OCI-LY3 (cell line): ENCODE data around the gene GIMAP6.
"Not testable (repeated sequence)": the region's sequence is repeated elsewhere in the genome, so short reads cannot be mapped to it uniquely, and the experiment has no call there.

ENCODE experiments used
- H2AFZ ChIP-seq: fragments of 200-600, 300-600 bp; shearing (Covaris generic); 2 replicates; pipeline ENCODE4 v1.6.0; 2014; ENCODE audit warnings: antibody characterized with exemption, low read depth, low read length
- H3K27ac ChIP-seq: fragments of 200-600, 300-600 bp; sonication (generic); 2 replicates; pipeline ENCODE4 v1.5.1; 2014; ENCODE audit warnings: mild to moderate bottlenecking, low read length, moderate library complexity, mixed read lengths
- H3K27me3 ChIP-seq: fragments of 200-600, 300-600 bp; sonication (generic); 2 replicates; pipeline ENCODE4 v1.6.1; 2014; ENCODE audit warnings: low read depth, low read length, mixed read lengths
- H3K36me3 ChIP-seq: fragments of 200-600, 300-600 bp; sonication (generic); replicated peaks from 2 replicates; pipeline ENCODE3; 2014; ENCODE audit warnings: low read depth, low read length, mixed read lengths
- H3K4me1 ChIP-seq: fragments of 300-600, 200-600 bp; sonication (generic); 2 replicates; pipeline ENCODE4 v1.6.1; 2014; ENCODE audit warnings: low read length, mixed read lengths
- H3K4me2 ChIP-seq: fragments of 200-600, 300-600 bp; sonication (generic); 2 replicates; pipeline ENCODE4 v1.6.1; 2014; ENCODE audit warnings: low read length, mixed read lengths
- H3K4me3 ChIP-seq: fragments of 300-600, 200-600 bp; sonication (generic); 2 replicates; pipeline ENCODE4 v1.5.1; 2014; ENCODE audit warnings: antibody characterized with exemption, mild to moderate bottlenecking, low read length, moderate library complexity
- H3K79me2 ChIP-seq: fragments of 300-600, 200-600 bp; shearing (Covaris generic); 2 replicates; pipeline ENCODE4 v1.6.1; 2014; ENCODE audit warnings: mild to moderate bottlenecking, low read length, mixed read lengths
- H3K9ac ChIP-seq: fragments of 300-600, 200-600 bp; shearing (Covaris generic); 2 replicates; pipeline ENCODE4 v1.6.0; 2014; ENCODE audit warnings: mild to moderate bottlenecking, low read length, moderate library complexity
- H3K9me3 ChIP-seq: fragments of 200-600, 300-600 bp; shearing (Covaris generic); 2 replicates; pipeline ENCODE4 v1.6.1; 2014; ENCODE audit warnings: low read length, mixed read lengths; ENCODE audit not compliant: insufficient read depth
- H4K20me1 ChIP-seq: fragments of 200-600, 300-600 bp; sonication (generic); 2 replicates; pipeline ENCODE4 v1.6.1; 2016; ENCODE audit warnings: low read length, mixed read lengths; ENCODE audit not compliant: insufficient read depth
- EZH2phosphoT487 ChIP-seq: fragments of 200-600 bp; shearing (Covaris generic); IDR thresholded peaks from 2 replicates; pipeline ENCODE4 v1.6.1; 2018; ENCODE audit warnings: antibody characterized with exemption, mixed run types, low read depth
- TF ChIP-seq, protein P1 (sequence below): fragments of 200-600, 300-600 bp; sonication (generic); IDR thresholded peaks from 2 replicates; pipeline ENCODE4 v1.5.1; 2014; ENCODE audit warnings: antibody characterized with exemption, low read length, low read depth

The GIMAP6 gene

GRCh38 chr7:150626696-150627095, 5.5 kb downstream of the GIMAP6 start:
- Histone ChIP-seq H3K9ac (no peak overlapping the region), H3K4me2 (no peak overlapping the region), H3K4me3 (no peak overlapping the region), H2AFZ (no peak overlapping the region), H3K79me2 (no peaks in the 10 kb centered on the region), H3K27me3 (peaks cover 13% of the 10 kb centered on the region; the same call in 1 of the 2 replicates), H3K9me3 (no peaks in the 10 kb centered on the region), H3K36me3 (no peaks in the 10 kb centered on the region), H4K20me1 (no peaks in the 10 kb centered on the region), H3K27ac (no peak overlapping the region), H3K4me1 (no peaks in the 10 kb centered on the region)
- TF ChIP-seq, protein P1, sequence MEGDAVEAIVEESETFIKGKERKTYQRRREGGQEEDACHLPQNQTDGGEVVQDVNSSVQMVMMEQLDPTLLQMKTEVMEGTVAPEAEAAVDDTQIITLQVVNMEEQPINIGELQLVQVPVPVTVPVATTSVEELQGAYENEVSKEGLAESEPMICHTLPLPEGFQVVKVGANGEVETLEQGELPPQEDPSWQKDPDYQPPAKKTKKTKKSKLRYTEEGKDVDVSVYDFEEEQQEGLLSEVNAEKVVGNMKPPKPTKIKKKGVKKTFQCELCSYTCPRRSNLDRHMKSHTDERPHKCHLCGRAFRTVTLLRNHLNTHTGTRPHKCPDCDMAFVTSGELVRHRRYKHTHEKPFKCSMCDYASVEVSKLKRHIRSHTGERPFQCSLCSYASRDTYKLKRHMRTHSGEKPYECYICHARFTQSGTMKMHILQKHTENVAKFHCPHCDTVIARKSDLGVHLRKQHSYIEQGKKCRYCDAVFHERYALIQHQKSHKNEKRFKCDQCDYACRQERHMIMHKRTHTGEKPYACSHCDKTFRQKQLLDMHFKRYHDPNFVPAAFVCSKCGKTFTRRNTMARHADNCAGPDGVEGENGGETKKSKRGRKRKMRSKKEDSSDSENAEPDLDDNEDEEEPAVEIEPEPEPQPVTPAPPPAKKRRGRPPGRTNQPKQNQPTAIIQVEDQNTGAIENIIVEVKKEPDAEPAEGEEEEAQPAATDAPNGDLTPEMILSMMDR = no peak
- TF ChIP-seq EZH2phosphoT487 = no peak

- no peak overlapping the region for H3K4me3 ChIP-seq
- H3K4me2 ChIP-seq = no peak overlapping the region
- no peak overlapping the region for H3K9ac ChIP-seq
- TF ChIP-seq, protein P1 = no peak
- no peak for TF ChIP-seq EZH2phosphoT487
- no peaks in the 10 kb centered on the region for H3K79me2 ChIP-seq
- H3K27ac ChIP-seq = no peak overlapping the region
- H3K4me1 ChIP-seq = peaks cover 4% of the 10 kb centered on the region
- H3K9me3 ChIP-seq = no peaks in the 10 kb centered on the region
- no peaks in the 10 kb centered on the region for H4K20me1 ChIP-seq
- no peak overlapping the region for H2AFZ ChIP-seq
- H3K36me3 ChIP-seq = no peaks in the 10 kb centered on the region
- H3K27me3 ChIP-seq = peaks cover 13% of the 10 kb centered on the region; the same call in 1 of the 2 replicates
Observed at GRCh38 chr7:150621376-150621775, 10.8 kb downstream of the GIMAP6 start.

GRCh38 chr7:150620617-150621371, 11.4 kb downstream of the GIMAP6 start:
- no peak overlapping the region for H2AFZ ChIP-seq
- H3K9me3 ChIP-seq = no peaks in the 10 kb centered on the region
- TF ChIP-seq EZH2phosphoT487 = no peak
- no peak overlapping the region for H3K27ac ChIP-seq
- H3K4me1 ChIP-seq = peaks cover 4% of the 10 kb centered on the region
- no peak overlapping the region for H3K9ac ChIP-seq
- no peak overlapping the region for H3K4me2 ChIP-seq
- no peaks in the 10 kb centered on the region for H4K20me1 ChIP-seq
- H3K79me2 ChIP-seq = no peaks in the 10 kb centered on the region
- peaks cover 13% of the 10 kb centered on the region; the same call in 1 of the 2 replicates for H3K27me3 ChIP-seq
- no peaks in the 10 kb centered on the region for H3K36me3 ChIP-seq
- no peak overlapping the region for H3K4me3 ChIP-seq

GRCh38 chr7:150620061-150620460, 12.1 kb downstream of the GIMAP6 start:
- no peak overlapping the region for H3K27ac ChIP-seq
- no peak overlapping the region for H3K4me3 ChIP-seq
- H3K4me2 ChIP-seq = no peak overlapping the region
- no peaks in the 10 kb centered on the region for H3K36me3 ChIP-seq
- no peaks in the 10 kb centered on the region for H4K20me1 ChIP-seq
- H3K79me2 ChIP-seq = no peaks in the 10 kb centered on the region
- H3K27me3 ChIP-seq = peaks cover 9% of the 10 kb centered on the region; the same call in 1 of the 2 replicates
- H3K9me3 ChIP-seq = no peaks in the 10 kb centered on the region
- no peak overlapping the region for H2AFZ ChIP-seq
- peaks cover 4% of the 10 kb centered on the region for H3K4me1 ChIP-seq
- H3K9ac ChIP-seq = no peak overlapping the region
- TF ChIP-seq, protein P1 = no peak
- TF ChIP-seq EZH2phosphoT487 = no peak

- H3K27ac ChIP-seq, H3K4me3 ChIP-seq, H3K4me1 ChIP-seq, H3K9me3 ChIP-seq, H3K4me2 ChIP-seq, H2AFZ ChIP-seq, H3K36me3 ChIP-seq, H3K27me3 ChIP-seq, H3K79me2 ChIP-seq, H4K20me1 ChIP-seq, H3K9ac ChIP-seq: not testable (repeated sequence)
Observed at GRCh38 chr7:150615221-150615755, 16.9 kb downstream of the GIMAP6 start.

DNA sequence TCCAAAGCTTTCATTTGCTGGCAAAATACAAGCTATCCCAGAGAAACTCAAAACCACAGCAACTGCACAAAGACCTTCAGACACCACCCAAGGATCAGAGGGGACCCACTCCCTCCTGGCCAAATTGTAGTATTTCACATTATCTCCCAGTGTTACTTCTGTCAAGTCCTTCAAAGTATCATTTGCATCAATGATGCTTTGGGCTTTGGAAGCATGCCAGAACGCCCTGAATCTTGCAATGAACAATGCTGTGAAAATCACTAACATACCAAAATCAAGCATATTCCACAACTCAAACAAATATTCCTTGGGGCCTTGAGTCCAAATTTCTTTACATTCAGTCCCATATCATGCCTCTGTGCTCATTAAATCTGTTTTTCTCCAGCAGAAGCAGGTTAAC, 17.8 kb downstream of the GIMAP6 start:
- not testable (repeated sequence) for H3K4me1 ChIP-seq, H3K79me2 ChIP-seq, H4K20me1 ChIP-seq, H3K9me3 ChIP-seq, H3K36me3 ChIP-seq, H2AFZ ChIP-seq, H3K4me2 ChIP-seq, H3K9ac ChIP-seq, H3K27me3 ChIP-seq, H3K27ac ChIP-seq, H3K4me3 ChIP-seq
